Smooth muscle cell of the brain vasculature (primary cell): ENCODE results near the gene ACBD6.

Source experiments
- DNase-seq: peaks from one replicate; pipeline ENCODE4 v3.0.0-alpha.2; 2012; ENCODE audit warnings: low read depth, low spot score

The ACBD6 gene

GRCh38 chr1:180295999-180296398 lies 206.4 kb downstream of the ACBD6 start:
- no peak for DNase-seq

- DNase-seq = no peak
Observed at GRCh38 chr1:180294711-180295110, 207.7 kb downstream of the ACBD6 start.

GRCh38 chr1:180291004-180291403 lies 211.4 kb downstream of the ACBD6 start:
- DNase-seq = peak; percentile 23

- DNase-seq = no peak
Observed at GRCh38 chr1:180290265-180291001, 211.9 kb downstream of the ACBD6 start.

GRCh38 chr1:180288940-180289339 lies 213.4 kb downstream of the ACBD6 start:
- no peak for DNase-seq

- DNase-seq = no peak
Observed at GRCh38 chr1:180287988-180288705, 214.2 kb downstream of the ACBD6 start.

GRCh38 chr1:180286417-180286816 lies 216.0 kb downstream of the ACBD6 start:
- no peak for DNase-seq

GRCh38 chr1:180283098-180283497 lies 219.3 kb downstream of the ACBD6 start:
- DNase-seq = no peak

GRCh38 chr1:180282401-180283044 lies 219.9 kb downstream of the ACBD6 start:
- no peak for DNase-seq

- no peak for DNase-seq
Observed at GRCh38 chr1:180281490-180281889, 220.9 kb downstream of the ACBD6 start.

- DNase-seq = no peak
Observed at GRCh38 chr1:180280617-180281016, 221.8 kb downstream of the ACBD6 start.

GRCh38 chr1:180279651-180280050 lies 222.7 kb downstream of the ACBD6 start:
- no peak for DNase-seq

- DNase-seq = no peak
Observed at GRCh38 chr1:180278596-180279395, 223.6 kb downstream of the ACBD6 start.

GRCh38 chr1:180278194-180278515 lies 224.2 kb downstream of the ACBD6 start:
- no peak for DNase-seq

- no peak for DNase-seq
Observed at GRCh38 chr1:180277476-180278193, 224.7 kb downstream of the ACBD6 start.

- DNase-seq = no peak
Observed at GRCh38 chr1:180275726-180276125, 226.7 kb downstream of the ACBD6 start.

- no peak for DNase-seq
Observed at GRCh38 chr1:180274221-180274620, 228.2 kb downstream of the ACBD6 start.

- no peak for DNase-seq
Observed at GRCh38 chr1:180273066-180273465, 229.3 kb downstream of the ACBD6 start.

- DNase-seq = no peak
Observed at GRCh38 chr1:180272395-180272794, 230.0 kb downstream of the ACBD6 start.

- no peak for DNase-seq
Observed at GRCh38 chr1:180271272-180272255, 230.8 kb downstream of the ACBD6 start.
